Activated naive CD8-positive, alpha-beta T cell treated with anti-CD3 and anti-CD28 coated beads for 36 hours (primary cell): ENCODE results near the gene MRTFB. TPM values are rescaled to one million over a fixed set of nuclear protein-coding genes. Genes with fewer than 3 reads are reported as not detected.

Experiments used
- DNase-seq: peaks from one replicate; pipeline ENCODE4 v3.0.0; 2021
- H3K27ac Mint-ChIP-seq: one replicate; pipeline ENCODE4 v1.8.0; 2022; ENCODE audit warnings: mild to moderate bottlenecking, moderate library complexity, mixed read lengths
- H3K27me3 Mint-ChIP-seq: one replicate; pipeline ENCODE4 v1.8.0; 2022; ENCODE audit warnings: mild to moderate bottlenecking, mixed read lengths
- H3K36me3 Mint-ChIP-seq: one replicate; pipeline ENCODE4 v1.8.0; 2021; ENCODE audit warnings: mild to moderate bottlenecking, mixed read lengths
- H3K4me1 Mint-ChIP-seq: one replicate; pipeline ENCODE4 v1.8.0; 2021; ENCODE audit warnings: mixed read lengths
- H3K4me3 Mint-ChIP-seq: one replicate; pipeline ENCODE4 v1.8.0; 2022; ENCODE audit warnings: mild to moderate bottlenecking, moderate library complexity, mixed read lengths
- H3K9me3 Mint-ChIP-seq: one replicate; pipeline ENCODE4 v1.8.0; 2022; ENCODE audit warnings: mixed read lengths
- total RNA-seq, 2 experiments: library from RNA; stranded (reverse); gene quantifications; one replicate each; pipeline ENCODE4 v1.2.3, GENCODE V29; 2021

MRTFB gene
- total RNA-seq, 2 experiments from 2014 or later, result 10.9 to 12.4 TPM

DNA sequence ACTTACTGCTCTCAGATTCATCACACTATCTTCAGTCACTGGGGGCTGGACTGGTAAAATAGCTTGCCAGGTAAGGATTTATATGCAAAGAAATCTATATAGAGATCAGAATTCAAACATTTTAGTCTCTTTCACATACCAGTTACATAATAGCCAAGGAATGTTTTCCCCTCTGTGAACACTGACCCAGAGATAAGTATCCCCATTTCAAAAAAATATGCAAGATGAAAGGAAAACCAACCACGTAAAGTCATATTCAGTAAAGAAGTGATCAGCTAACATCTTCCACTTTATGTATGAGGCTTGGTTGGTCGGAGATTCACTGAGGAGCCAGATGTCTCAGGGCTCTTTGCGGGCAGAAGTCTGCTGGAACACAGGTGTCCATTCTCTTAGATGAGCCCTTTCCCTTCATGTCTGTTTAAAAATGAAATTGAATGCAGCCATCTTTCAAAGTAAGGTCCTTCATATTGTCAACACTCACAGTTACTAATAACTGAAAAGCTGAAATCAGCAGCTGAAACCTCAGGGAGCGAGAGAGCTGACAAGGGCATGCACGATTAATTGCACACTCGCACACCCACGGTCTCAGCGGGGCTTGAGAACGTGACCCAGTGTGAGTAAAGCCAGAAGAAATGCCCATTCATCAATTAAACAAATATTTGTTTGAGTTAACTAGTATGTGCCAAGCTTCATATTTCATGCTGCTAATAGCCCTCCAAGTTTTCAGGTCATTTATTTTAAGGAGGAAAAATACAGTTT is 161.2 kb downstream of the MRTFB start:
- H3K9me3 Mint-ChIP-seq, result no peaks in the 10 kb centered on the region

DNA sequence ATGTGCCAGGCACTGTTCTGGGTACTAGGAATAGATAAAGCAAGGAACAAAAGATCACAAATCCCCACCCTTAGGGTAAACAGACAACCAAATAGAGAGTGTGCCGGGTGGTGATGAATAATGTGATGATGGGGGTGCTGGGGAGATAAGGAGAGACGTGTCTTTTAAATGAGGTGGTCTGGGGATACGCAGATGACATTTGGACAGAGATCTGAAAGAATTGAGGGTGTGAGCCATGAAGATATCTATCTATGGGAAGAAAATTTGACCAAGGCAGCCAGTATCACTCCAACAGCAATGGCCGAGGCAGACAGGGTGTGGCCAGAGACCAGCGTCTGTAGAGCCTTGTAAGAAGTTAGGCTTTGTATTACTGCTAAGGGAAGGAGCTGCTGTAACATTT is 165.3 kb downstream of the MRTFB start:
- Mint-ChIP-seq H3K27ac (no peak overlapping the region), H3K27me3 (no peaks in the 10 kb centered on the region), H3K36me3 (peaks cover 2% of the 10 kb centered on the region), H3K9me3 (no peaks in the 10 kb centered on the region), H3K4me3 (no peak overlapping the region), H3K4me1 (no peaks in the 10 kb centered on the region)
- DNase-seq, result no peak

More for the DNA sequence above, 161.2 kb downstream of the MRTFB start:
- DNase-seq, result no peak
- H3K27me3 Mint-ChIP-seq, result no peaks in the 10 kb centered on the region
- no peak overlapping the region for H3K27ac Mint-ChIP-seq
- no peaks in the 10 kb centered on the region for H3K4me1 Mint-ChIP-seq
- peaks cover 4% of the 10 kb centered on the region for H3K36me3 Mint-ChIP-seq
- H3K4me3 Mint-ChIP-seq, result no peak overlapping the region

DNA sequence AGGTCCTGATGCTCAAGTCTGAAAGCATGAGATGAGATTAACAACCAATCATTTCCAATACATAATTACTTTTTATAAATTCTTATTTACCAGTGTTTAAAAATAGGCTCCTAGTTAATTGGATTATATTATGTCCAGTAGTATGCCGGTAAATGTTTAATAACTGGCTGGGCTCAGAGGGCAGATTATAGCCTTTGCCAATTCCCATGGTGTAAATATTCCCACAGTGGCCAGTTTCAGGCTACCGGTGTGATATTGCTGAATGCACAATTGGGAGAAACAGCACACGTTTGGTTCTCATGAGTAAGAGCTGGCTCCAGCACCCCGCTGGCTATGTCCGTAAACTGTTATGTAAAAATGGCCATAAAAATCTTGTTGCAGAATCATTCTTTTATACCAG is 167.6 kb downstream of the MRTFB start:
- Mint-ChIP-seq H3K27ac (no peak overlapping the region), H3K4me3 (no peak overlapping the region), H3K9me3 (no peaks in the 10 kb centered on the region), H3K36me3 (peaks cover 2% of the 10 kb centered on the region), H3K4me1 (no peaks in the 10 kb centered on the region), H3K27me3 (no peaks in the 10 kb centered on the region)
- DNase-seq, result no peak

DNA sequence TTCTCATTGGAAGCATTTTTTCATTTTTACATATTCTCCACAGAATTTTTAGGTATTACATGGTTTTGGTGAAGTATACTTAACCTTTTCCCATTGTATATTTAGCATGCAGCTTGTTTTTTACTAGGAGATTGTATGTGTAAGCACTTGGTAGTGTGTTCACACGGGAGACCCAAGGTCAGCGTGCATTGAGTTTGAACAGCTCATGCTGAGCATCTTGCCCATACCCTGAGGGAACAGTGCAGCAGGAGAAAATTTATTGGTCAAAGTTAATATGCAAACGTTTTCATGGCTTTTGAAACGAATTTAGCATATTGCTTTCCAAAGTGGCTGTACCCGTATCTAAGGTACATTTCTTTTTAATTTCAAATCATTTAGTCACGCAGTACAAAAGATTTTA is 168.7 kb downstream of the MRTFB start:
- no peak for DNase-seq
- H3K36me3 Mint-ChIP-seq, result peaks cover 2% of the 10 kb centered on the region
- H3K9me3 Mint-ChIP-seq, result no peaks in the 10 kb centered on the region
- H3K27ac Mint-ChIP-seq, result no peak overlapping the region
- H3K27me3 Mint-ChIP-seq, result no peaks in the 10 kb centered on the region
- H3K4me3 Mint-ChIP-seq, result no peak overlapping the region
- peaks cover 7% of the 10 kb centered on the region for H3K4me1 Mint-ChIP-seq

DNA sequence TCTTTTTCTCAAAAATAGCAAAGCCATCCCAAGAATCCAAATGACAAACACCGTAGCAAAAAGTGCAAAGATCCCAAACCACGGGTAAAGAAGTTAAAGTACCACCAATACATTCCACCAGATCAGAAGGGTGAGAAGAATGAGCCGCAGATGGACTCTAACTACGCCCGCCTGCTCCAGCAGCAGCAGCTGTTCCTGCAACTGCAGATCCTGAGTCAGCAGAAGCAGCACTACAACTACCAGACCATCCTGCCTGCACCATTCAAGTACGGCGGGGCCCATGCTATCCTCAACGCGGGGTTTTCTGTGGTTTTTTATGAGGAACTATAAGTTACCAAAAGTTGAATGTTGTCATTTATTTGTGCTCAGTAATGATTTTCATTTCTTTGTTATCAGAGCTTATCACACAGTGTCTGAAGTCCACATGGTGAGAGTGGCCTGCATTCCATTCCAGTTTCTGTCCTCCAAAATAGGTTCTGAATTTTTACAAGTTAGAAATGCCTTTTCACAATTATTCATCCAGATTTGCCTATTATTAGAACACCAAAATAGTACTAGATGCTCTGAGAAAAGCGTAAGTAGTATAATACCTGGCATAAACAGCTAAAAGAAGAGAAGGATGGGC is 169.2 kb downstream of the MRTFB start:
- peaks cover 7% of the 10 kb centered on the region for H3K4me1 Mint-ChIP-seq
- H3K27ac Mint-ChIP-seq, result no peak overlapping the region
- H3K27me3 Mint-ChIP-seq, result no peaks in the 10 kb centered on the region
- H3K36me3 Mint-ChIP-seq, result peaks cover 2% of the 10 kb centered on the region
- no peak overlapping the region for H3K4me3 Mint-ChIP-seq
- no peak for DNase-seq
- no peaks in the 10 kb centered on the region for H3K9me3 Mint-ChIP-seq

DNA sequence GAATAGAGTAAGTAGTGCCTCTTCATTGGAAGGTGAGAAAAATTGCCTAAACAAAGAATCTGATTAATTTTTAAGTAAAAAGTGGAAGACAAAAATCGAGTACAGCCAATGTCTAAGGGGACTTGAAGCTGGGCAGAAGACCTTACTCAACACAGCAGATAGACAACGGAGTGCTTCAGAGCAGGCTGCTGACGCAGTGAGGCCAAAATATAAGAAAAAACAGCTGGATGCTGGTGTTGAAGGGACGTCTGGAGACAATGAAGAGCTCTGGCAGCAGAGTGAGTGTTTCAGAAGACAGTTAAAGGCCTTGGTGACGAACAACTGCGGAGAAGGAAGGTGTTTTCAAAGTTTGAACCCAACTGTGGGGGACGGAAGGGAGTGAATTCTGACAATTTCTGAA is 169.8 kb downstream of the MRTFB start:
- no peak overlapping the region for H3K27ac Mint-ChIP-seq
- H3K4me1 Mint-ChIP-seq, result peaks cover 7% of the 10 kb centered on the region
- H3K4me3 Mint-ChIP-seq, result no peak overlapping the region
- H3K27me3 Mint-ChIP-seq, result no peaks in the 10 kb centered on the region
- H3K9me3 Mint-ChIP-seq, result no peaks in the 10 kb centered on the region
- DNase-seq, result no peak
- H3K36me3 Mint-ChIP-seq, result peaks cover 2% of the 10 kb centered on the region

DNA sequence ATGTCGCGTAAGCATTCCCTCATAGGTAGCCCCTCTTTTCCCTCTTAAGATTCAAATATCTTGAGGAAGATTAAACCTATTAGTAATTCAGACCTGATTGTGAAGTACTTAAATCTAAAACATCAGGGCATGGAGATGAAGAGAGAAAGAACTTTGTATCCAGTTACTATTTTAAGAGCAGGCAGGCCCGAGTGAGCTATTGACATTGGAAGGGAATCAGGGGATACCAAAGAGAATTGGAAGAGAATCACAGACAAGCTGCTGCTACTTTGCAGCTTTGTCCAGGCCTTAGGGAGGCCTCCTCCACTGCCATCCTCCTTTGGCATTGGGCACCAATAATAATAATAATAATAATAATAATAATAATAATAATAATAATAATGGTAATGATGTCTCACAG is 170.5 kb downstream of the MRTFB start:
- Mint-ChIP-seq H3K9me3 (no peaks in the 10 kb centered on the region), H3K36me3 (peaks cover 2% of the 10 kb centered on the region), H3K4me1 (peaks cover 7% of the 10 kb centered on the region), H3K4me3 (no peak overlapping the region), H3K27me3 (no peaks in the 10 kb centered on the region), H3K27ac (no peak overlapping the region)
- no peak for DNase-seq

DNA sequence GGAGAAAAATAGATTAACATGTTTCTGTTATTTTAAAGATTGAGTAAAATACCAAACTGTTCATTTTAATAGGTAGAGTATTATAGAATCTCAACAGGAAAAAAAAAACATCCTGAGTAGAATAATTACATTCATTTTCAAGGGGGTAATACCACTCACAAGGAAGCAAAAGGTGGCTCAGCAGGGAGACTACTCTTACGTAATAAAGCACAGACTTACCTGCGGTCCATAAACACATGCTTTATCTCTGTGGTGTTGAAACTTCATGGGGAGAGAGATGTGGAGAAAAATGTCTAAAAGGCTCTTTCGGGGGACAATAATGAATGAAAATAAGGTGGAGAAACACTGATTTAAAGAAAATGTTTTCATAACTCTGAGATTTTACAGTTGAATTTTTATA is 171.7 kb downstream of the MRTFB start:
- H3K36me3 Mint-ChIP-seq, result peaks cover 2% of the 10 kb centered on the region
- DNase-seq, result no peak
- no peaks in the 10 kb centered on the region for H3K9me3 Mint-ChIP-seq
- no peak overlapping the region for H3K4me3 Mint-ChIP-seq
- no peak overlapping the region for H3K27ac Mint-ChIP-seq
- H3K27me3 Mint-ChIP-seq, result no peaks in the 10 kb centered on the region
- H3K4me1 Mint-ChIP-seq, result peaks cover 7% of the 10 kb centered on the region

DNA sequence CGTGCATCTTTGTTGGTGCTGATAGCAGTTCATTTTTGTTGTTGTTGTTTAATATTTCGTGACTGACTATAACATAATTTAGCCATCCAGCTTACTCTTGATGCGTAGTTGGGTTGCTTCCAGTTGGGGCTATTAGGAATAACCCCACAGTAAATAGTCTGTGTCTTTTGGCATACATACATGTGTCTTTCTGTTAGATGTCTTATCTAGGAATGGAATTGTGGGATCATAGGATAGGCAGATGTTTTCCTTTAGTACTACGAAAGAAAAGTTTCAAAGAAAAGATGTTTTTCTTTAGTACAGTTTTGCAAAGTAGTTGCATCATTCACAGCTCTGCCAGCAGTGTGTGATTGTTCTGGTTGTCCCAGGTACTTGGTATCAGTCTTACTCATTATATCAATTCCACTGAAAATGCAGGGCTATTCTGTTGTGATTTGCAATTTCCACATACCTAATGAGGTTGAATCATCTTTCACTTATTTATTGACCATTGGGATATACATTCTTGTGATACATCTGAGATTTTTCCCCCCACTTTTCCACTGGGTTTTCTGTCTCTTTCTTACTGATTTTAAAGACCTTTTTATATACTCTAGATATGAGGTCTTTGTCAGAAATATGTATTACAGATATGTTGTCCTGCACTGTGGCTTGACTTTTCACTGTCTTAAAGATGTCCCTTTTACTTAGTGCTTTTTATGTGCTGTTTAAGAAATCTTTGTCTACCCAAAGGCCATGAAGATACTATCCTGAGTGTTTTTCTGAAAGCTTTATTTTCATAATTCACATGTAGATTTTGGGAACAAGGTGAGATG is 173.3 kb downstream of the MRTFB start:
- no peak for DNase-seq

DNA sequence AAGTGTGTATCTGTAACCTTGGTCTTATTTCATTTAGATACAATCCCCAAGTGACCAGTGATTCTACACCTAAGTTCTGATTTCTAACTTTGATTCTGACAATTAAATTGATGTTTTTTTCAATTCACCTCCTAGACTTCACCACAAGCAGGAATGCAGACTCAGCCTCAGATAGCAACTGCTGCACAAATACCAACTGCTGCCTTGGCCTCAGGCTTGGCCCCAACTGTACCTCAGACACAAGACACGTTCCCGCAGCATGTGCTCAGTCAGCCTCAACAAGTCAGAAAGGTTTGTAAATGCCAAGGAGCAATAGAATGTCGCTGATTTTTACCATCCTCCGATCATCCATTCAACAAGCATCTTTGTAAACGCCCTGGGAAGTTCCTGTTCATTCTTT is 177.7 kb downstream of the MRTFB start:
- H3K27ac Mint-ChIP-seq, result no peak overlapping the region
- DNase-seq, result no peak
- H3K36me3 Mint-ChIP-seq, result peaks cover 9% of the 10 kb centered on the region
- no peaks in the 10 kb centered on the region for H3K27me3 Mint-ChIP-seq
- peaks cover 7% of the 10 kb centered on the region for H3K4me1 Mint-ChIP-seq
- H3K9me3 Mint-ChIP-seq, result no peaks in the 10 kb centered on the region
- H3K4me3 Mint-ChIP-seq, result no peak overlapping the region

More for the DNA sequence above, 173.3 kb downstream of the MRTFB start:
- H3K27me3 Mint-ChIP-seq, result no peaks in the 10 kb centered on the region
- no peak overlapping the region for H3K4me3 Mint-ChIP-seq
- H3K4me1 Mint-ChIP-seq, result peaks cover 7% of the 10 kb centered on the region
- H3K27ac Mint-ChIP-seq, result peak overlapping the region; percentile 78
- no peaks in the 10 kb centered on the region for H3K9me3 Mint-ChIP-seq
- peaks cover 2% of the 10 kb centered on the region for H3K36me3 Mint-ChIP-seq

DNA sequence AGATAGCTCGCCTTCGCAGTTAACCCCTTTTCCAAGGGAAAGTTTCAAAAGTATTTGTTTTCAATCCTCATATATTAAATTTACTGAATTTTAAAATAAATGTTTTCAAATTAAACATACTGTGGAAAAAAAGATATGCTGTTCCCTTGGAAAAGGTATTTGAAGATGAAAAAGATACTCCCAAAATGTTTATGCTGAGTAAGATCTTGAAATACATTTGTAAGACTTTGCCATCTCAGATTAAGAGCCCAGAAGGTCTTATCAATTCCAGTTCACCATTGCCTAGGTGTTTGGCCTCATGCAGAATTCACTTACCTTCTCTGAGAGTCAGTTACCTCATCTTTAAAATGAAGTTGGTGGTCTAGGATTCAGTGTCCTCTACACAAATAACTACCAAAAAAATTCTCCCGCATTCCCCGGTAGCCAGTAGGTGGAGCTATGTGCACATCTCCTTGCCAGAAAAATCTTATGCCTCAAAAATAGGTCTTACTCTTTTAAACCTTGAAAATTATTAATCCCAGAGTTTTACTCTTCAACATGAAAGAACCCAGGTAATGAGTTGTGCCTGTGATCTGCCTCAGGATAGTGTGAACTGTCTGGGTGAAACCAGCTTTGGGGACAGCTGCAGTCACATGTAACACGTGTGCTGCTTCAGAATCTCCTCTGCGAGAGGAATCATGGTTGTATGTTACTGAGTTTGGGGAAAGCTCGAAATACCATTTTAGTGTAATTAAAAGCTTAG is 178.3 kb downstream of the MRTFB start:
- DNase-seq, result peak; percentile 40
- peaks cover 9% of the 10 kb centered on the region for H3K36me3 Mint-ChIP-seq
- no peak overlapping the region for H3K27ac Mint-ChIP-seq
- peaks cover 3% of the 10 kb centered on the region for H3K4me1 Mint-ChIP-seq
- no peaks in the 10 kb centered on the region for H3K27me3 Mint-ChIP-seq
- no peaks in the 10 kb centered on the region for H3K9me3 Mint-ChIP-seq
- H3K4me3 Mint-ChIP-seq, result no peak overlapping the region

DNA sequence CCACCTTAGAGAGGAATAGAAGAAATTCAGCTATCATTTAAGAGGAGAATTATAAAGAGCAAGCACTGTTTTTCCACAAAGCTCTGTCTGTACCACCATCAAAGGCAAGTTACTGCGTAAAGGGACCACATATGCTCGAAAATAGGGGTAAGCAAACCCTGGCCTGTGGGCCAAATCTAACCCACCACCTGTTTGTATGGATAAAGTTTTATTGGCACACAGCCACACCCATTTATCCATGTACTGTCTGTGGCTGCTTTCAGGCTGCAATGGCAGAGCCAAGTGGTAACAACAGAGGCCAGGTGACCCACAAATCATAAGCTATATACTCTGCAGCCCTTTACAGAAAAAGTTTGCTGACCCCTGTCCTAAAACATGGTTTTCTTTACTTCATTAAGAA is 180.3 kb downstream of the MRTFB start:
- H3K27me3 Mint-ChIP-seq, result no peaks in the 10 kb centered on the region
- H3K36me3 Mint-ChIP-seq, result peaks cover 10% of the 10 kb centered on the region
- no peak for DNase-seq
- H3K9me3 Mint-ChIP-seq, result no peaks in the 10 kb centered on the region
- no peak overlapping the region for H3K4me3 Mint-ChIP-seq
- no peak overlapping the region for H3K27ac Mint-ChIP-seq
- no peaks in the 10 kb centered on the region for H3K4me1 Mint-ChIP-seq

DNA sequence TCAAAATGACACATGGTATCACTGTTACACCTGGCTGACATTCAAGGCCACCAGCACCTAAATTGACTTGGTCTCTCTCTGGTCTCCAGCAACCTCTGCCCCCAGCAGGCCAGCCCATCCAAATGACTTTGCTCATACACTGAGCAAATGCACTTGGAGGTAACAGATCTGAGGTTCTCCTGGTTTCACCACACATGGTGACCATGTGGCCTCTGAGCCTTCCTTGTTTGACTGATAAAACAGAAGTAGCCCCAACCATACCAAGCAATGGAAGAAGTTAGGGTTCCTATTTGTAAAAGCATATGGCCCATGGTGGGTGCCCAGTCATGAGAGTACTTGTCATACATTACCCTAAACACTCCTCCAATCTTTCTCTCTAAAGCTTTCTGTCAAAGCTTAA is 181.7 kb downstream of the MRTFB start:
- H3K9me3 Mint-ChIP-seq, result no peaks in the 10 kb centered on the region
- no peak overlapping the region for H3K4me3 Mint-ChIP-seq
- no peak for DNase-seq
- no peak overlapping the region for H3K27ac Mint-ChIP-seq
- no peaks in the 10 kb centered on the region for H3K27me3 Mint-ChIP-seq
- no peaks in the 10 kb centered on the region for H3K4me1 Mint-ChIP-seq
- H3K36me3 Mint-ChIP-seq, result peaks cover 10% of the 10 kb centered on the region

DNA sequence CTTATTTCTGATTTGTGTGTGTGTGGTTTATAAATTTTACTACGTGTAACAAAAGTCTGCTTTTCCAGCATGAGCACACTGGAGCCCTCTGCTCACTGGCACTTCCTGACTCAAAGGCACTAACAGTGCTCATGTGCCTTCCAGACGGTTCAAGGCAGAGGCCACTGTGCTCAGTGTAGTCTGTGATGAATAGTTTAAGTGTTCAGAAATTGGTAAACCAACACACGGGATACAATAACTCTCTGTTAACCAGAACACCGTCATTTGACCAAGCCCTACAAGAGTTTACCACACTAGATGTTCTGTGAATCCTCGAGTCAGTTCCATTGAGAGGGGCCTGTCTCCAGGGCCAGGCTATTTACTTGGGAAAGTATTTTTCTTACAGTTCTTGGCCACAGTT is 191.9 kb downstream of the MRTFB start:
- Mint-ChIP-seq H3K4me1 (no peaks in the 10 kb centered on the region), H3K27me3 (no peaks in the 10 kb centered on the region), H3K36me3 (peaks cover 19% of the 10 kb centered on the region), H3K9me3 (no peaks in the 10 kb centered on the region), H3K4me3 (no peak overlapping the region), H3K27ac (no peak overlapping the region)
- DNase-seq, result no peak

DNA sequence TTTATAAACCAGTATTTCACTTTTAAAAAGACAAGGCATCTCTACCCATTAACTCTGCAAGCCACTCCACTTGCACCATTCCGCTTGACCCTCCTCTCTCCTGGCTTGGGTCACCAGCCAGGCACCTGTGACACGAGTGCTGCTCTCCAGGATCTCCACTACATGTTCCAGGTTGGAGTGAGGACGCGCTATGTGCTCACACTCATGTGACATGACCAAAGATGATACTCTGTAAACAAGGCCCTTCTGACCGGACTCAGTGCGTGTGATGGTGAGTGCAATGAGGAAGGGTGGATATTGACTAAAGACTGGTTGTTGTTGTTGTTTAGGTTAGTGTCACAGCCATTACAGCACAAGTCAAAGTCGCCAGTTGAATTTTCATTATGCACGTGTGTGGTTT is 192.7 kb downstream of the MRTFB start:
- no peaks in the 10 kb centered on the region for H3K9me3 Mint-ChIP-seq
- H3K27ac Mint-ChIP-seq, result no peak overlapping the region
- no peaks in the 10 kb centered on the region for H3K27me3 Mint-ChIP-seq
- no peaks in the 10 kb centered on the region for H3K4me1 Mint-ChIP-seq
- no peak for DNase-seq
- H3K4me3 Mint-ChIP-seq, result no peak overlapping the region
- peaks cover 21% of the 10 kb centered on the region for H3K36me3 Mint-ChIP-seq
